Measurements from ENCODE around the gene COL1A2. TPM values are rescaled to one million over a fixed set of nuclear protein-coding genes. Genes with fewer than 3 reads are reported as not detected.

The COL1A2 gene
- total and polyA plus RNA-seq, 2 of the 13 experiments (the other 11 are each of a cell fraction or from before 2014, with no cell fraction given), result not detected

GRCh38 chr7:94417901-94418300 is 23.2 kb downstream of the COL1A2 start (continued):
- TF ChIP-seq CHD4 (IDR thresholded peaks at IDR 0.05; ENCODE audit: borderline replicate concordance, low read length) (no peak), E2F1 (CRISPR knock-in tag; IDR thresholded peaks at IDR 0.05) (no peak), KMT2B (CRISPR knock-in tag; IDR thresholded peaks at IDR 0.05) (no peak), ZNF383 (CRISPR knock-in tag; IDR thresholded peaks at IDR 0.05; ENCODE audit: borderline replicate concordance) (no peak), ZFP90 (CRISPR knock-in tag; IDR thresholded peaks at IDR 0.05; ENCODE audit: borderline replicate concordance) (no peak)
- TF ChIP-seq, protein P1, sequence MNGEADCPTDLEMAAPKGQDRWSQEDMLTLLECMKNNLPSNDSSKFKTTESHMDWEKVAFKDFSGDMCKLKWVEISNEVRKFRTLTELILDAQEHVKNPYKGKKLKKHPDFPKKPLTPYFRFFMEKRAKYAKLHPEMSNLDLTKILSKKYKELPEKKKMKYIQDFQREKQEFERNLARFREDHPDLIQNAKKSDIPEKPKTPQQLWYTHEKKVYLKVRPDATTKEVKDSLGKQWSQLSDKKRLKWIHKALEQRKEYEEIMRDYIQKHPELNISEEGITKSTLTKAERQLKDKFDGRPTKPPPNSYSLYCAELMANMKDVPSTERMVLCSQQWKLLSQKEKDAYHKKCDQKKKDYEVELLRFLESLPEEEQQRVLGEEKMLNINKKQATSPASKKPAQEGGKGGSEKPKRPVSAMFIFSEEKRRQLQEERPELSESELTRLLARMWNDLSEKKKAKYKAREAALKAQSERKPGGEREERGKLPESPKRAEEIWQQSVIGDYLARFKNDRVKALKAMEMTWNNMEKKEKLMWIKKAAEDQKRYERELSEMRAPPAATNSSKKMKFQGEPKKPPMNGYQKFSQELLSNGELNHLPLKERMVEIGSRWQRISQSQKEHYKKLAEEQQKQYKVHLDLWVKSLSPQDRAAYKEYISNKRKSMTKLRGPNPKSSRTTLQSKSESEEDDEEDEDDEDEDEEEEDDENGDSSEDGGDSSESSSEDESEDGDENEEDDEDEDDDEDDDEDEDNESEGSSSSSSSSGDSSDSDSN (CRISPR knock-in tag; IDR thresholded peaks at IDR 0.05), result no peak

GRCh38 chr7:94418851-94419250 is 24.2 kb downstream of the COL1A2 start:
- no peak for ATAC-seq
- no peaks in the 10 kb centered on the region for H3K4me1 ChIP-seq (ENCODE audit: insufficient read depth, low read length)
- peaks cover 0 to 25% of the 10 kb centered on the region in 2 experiments; a peak in 2 of 5 replicates for H3K27me3 ChIP-seq (ENCODE audit: control insufficient read depth in 1 of 2, insufficient read depth in 2 of 2, low read length in 2 of 2)
- intact Hi-C loops (cut with micrococcal nuclease; ENCODE audit: unreplicated experiment) (no loop called here), in situ Hi-C loops (cut with HindIII; ENCODE audit: extremely low pct_ligation_motif_present, low pct_unique_long_range_greater_than_20kb) (no loop called here)
- no peak overlapping the region for H3K9ac ChIP-seq (ENCODE audit: insufficient read depth, low read depth, low read length)
- no peaks in the 10 kb centered on the region for H3K79me2 ChIP-seq (ENCODE audit: insufficient read depth, low read length)
- H4K20me1 ChIP-seq (ENCODE audit: insufficient read depth, low read length), result no peaks in the 10 kb centered on the region
- ChIA-PET POLR2A (no interaction called here), CTCF (ENCODE audit: low intra/inter-chr PET ratio, low total read pairs) (no interaction called here)
- BruUV-seq (replicated peaks), result no TSS peak
- no peak overlapping the region for H3K4me2 ChIP-seq (ENCODE audit: low read depth, low read length)
- WGBS (ENCODE audit: low lambda C conversion rate), result 18% methylated on average over 5 of the region's 5 CpGs
- no peak overlapping the region for H3K4me3 ChIP-seq (replicated peaks in 1 of 3; ENCODE audit: insufficient read depth in 1 of 3, low read depth in 2 of 3, low read length in 3 of 3)
- no peak for DNase-seq (ENCODE audit: low spot score)
- no peak for FAIRE-seq
- no peaks in the 10 kb centered on the region for H3K36me3 ChIP-seq (replicated peaks in 1 of 2; ENCODE audit: control insufficient read depth in 1 of 2, insufficient read depth in 2 of 2, low read length in 2 of 2)
- H2AFZ ChIP-seq (ENCODE audit: low read length), result no peak overlapping the region
- H3K9me3 ChIP-seq (ENCODE audit: low read length), result no peaks in the 10 kb centered on the region
- H3K27ac ChIP-seq (ENCODE audit: extremely low read length, insufficient read depth, low read length), result no peak overlapping the region
- TF ChIP-seq ZNF749 (CRISPR knock-in tag; IDR thresholded peaks at IDR 0.05; ENCODE audit: borderline replicate concordance) (no peak), HNRNPK (IDR thresholded peaks at IDR 0.05; ENCODE audit: low read depth, low read length, poor library complexity, severe bottlenecking) (no peak), TCF7L2 (IDR thresholded peaks at IDR 0.05; ENCODE audit: low read depth, low read length) (no peak), ZNF160 (CRISPR knock-in tag; IDR thresholded peaks at IDR 0.05) (no peak), TMF1 (CRISPR knock-in tag; IDR thresholded peaks at IDR 0.05; ENCODE audit: low read depth) (no peak), TEAD2 (CRISPR knock-in tag; IDR thresholded peaks at IDR 0.05) (no peak), DNMT3B (CRISPR knock-in tag; conservative IDR thresholded peaks at IDR 0.05) (no peak), ZNF260 (CRISPR knock-in tag; IDR thresholded peaks at IDR 0.05; ENCODE audit: borderline replicate concordance, low read depth) (no peak), ZNF543 (CRISPR knock-in tag; IDR thresholded peaks at IDR 0.05) (no peak), MTA1 (CRISPR knock-in tag; IDR thresholded peaks at IDR 0.05; ENCODE audit: borderline replicate concordance) (no peak), ZNF549 (CRISPR knock-in tag; IDR thresholded peaks at IDR 0.05) (no peak), TRAFD1 (CRISPR knock-in tag; IDR thresholded peaks at IDR 0.05; ENCODE audit: borderline replicate concordance) (no peak)
- TF ChIP-seq, protein P2, sequence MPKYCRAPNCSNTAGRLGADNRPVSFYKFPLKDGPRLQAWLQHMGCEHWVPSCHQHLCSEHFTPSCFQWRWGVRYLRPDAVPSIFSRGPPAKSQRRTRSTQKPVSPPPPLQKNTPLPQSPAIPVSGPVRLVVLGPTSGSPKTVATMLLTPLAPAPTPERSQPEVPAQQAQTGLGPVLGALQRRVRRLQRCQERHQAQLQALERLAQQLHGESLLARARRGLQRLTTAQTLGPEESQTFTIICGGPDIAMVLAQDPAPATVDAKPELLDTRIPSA (CRISPR knock-in tag; IDR thresholded peaks at IDR 0.05; ENCODE audit: borderline replicate concordance), result no peak
